HG02852 (cell line): Measurements from ENCODE around the gene STK32A.

Experiments used
- ATAC-seq: cut with Tn5 transposase; IDR thresholded peaks from one replicate; pipeline ENCODE4 v1.9.1; 2021; ENCODE audit warnings: mild to moderate bottlenecking, moderate library complexity; ENCODE audit not compliant: unreplicated experiment

Gene STK32A

DNA sequence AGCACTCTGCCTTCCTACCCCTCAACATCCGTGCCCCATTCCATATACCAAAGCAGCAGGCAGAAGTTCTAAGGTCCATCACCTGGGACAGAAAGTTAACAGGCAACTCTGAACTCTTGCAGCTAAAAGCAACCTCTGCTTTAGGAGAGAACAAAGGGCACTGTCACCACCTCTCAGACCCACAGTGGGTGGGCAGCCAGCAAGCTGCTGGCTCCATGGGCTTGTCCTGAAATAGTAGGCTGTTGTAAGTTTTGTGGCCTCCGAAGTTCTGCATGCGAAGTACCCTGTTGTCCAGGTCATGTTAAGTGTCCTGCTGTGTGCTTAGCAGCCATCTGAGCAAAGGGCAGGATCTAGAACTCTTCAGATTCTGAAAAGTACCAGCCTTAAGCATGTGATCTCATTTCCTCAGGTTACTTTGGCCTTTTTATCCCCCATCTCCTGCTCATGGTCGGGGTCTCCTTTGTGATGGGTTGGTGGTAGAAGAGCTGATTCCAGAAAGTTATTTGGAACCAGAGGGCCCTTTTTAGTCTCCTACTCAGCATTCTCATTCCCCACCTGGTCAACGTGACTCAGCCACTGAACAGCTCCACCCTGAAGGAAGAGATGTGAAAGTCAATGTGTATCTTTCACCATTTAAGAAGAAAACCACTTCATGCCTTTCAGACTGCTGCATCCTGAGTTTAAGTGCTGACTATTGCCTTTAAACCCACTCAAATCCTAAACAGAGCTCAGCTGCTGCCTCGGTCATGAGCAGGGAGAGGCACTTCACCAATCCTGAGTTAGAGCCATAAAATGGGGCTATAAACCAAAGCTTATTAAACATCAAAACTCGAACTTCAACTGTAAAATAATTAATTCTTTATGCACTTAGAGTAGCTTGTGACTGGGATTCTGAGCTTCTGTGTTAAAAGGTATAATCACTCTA, 153.6 kb downstream of the STK32A start:
- ATAC-seq = no peak

DNA sequence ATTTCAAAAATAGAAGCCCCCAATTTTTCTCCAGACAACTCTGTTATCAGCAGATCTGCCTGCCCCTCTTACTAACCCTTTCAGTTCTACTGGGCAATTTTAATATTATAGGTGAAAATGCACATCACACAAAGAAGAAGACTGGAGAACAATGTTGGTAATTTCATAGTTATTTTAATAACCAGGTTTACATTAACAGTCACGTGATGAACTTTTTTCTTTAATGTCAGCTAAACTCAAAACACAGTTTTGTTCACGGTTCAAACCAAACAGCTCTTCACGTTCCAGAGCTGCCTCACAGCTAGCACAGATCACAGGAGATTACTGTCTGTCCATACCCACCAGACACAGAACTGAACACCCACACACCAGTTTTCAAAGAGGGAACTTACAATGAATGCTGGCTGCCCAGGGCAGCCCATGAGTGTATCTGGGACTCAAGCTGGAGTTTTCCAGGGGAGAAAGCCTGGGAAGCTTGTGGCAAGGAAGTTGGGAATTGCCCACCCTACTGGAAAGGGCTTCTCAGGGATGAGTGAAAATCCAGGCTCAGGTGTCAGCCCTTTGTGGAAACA, 155.9 kb downstream of the STK32A start:
- no peak for ATAC-seq

DNA sequence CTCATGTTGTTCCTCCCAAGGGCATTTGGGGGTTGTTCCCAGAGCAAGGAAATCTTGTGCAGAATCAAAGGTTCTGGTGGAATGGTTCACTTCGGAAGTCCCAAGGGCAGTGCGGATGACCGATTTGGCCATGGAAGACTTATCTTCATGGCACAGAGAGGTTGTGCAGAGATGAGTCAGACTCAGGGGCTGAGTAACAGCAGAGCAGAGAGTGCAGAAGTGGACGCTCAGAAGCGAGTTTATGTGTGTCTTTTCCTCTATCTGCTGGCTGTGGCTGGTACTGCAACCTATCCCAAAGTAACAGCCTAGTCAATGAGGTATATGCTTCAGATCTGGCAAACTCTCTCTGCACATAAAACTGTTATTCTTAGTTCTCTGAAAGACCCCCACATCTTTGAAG, 157.0 kb downstream of the STK32A start:
- peak; percentile 89 for ATAC-seq

DNA sequence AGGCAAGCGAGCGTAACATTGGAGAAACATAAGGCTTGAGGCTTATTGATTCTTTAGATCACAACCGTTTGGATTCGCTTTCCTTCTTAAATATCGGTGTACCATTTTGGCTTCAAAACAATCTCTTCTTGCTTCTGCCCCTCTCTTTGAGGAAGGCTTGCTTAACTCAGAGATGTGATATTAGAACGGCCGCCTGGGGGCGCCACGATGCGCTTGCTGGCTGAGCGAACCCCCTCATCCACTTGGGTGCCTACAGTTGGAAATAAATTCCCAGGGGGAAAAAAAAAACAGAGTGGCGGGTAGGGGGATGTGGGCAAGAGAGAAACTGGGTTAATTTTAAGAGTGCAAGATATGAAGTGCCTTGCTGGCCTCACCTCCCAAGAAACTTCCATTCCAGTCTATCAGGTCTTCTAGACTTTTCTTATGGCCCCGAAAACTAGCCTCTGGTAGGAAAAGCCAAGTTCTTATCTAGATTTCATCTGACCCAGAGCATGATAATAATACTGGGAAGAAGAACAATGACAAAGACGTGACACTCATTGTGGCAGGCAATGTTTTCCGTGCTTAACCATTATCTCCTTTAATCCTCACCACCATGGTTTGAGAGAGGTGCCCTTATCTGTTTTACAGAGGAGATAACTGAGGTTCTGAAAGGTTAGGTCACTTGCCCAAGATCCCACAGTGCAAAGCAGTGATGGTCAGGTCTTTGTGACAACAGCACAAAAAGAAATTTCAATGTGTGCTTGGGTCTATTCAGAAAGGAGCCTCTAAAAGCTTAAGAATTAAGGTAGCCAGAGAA, 159.2 kb downstream of the STK32A start:
- ATAC-seq = no peak

DNA sequence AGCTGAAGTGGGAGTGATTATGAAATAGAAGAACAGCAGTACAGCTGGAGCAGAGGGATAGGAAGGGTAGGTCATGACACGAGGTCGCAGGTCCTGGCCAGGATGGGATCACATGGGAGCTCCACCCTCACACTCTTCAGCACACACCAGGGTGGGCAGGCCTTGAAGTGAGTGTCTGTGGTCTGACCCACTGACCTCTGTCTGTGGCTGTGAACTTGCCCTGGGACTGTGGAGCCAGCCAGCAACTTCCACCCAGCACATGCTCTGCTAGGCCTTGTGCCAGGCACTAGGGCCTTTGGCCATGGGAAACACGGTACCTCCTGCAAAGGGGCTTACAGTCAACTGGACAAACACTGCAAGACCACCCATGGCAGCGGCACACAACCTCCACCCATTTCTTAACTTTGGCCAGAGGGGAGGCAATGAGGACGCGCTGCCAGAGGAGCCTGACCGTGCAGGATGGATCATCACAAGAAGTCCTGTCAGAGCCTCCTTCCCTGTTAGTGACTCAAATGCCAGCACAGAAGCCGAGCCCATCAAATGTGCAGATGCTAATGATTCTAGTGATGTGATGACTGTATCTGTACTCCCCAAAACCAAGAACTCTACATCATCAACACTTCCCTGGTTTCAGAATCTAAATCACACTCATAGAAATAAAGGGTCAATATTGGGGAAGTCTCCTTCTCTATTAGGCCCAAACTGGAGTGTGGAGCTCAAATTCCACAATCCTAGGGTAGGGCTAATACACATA, 161.4 kb downstream of the STK32A start:
- ATAC-seq = no peak

DNA sequence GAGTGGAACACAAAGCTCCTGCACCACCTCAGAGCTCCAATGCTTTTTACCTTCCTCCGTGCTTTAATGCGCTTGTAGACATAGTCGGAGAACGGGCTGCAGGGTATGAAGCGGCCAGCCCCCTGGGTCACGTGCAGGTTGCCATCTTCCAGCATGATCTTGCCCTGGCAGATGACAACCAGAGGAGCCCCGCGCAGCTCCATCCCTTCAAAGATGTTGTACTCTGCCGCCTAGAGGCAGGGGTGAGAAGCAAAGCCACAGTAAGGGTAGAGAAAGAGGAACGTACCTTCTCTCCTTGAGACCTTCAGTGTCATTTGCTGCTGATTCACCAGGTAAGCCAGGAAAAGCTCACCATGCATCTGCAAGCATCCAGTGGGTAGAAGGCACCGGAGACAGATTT, 162.8 kb downstream of the STK32A start:
- ATAC-seq = no peak

DNA sequence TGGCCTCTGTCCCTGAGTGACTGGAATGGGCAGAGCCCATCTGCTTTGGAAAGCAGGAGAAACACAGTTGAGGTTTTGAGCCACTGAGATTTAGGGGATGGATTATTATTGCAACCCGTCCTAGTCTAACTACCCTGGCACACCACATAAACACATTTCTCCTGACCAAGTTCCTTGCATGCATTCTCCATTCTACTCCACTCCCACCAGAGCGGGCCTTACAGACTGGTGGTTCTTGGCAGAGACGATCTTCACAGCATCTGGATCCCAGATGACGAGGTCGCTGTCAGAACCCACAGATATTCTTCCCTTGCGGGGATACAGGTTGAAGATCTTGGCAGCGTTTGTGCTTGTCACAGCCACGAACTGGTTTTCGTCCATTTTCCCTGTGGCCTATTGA, 164.0 kb downstream of the STK32A start:
- ATAC-seq = no peak

DNA sequence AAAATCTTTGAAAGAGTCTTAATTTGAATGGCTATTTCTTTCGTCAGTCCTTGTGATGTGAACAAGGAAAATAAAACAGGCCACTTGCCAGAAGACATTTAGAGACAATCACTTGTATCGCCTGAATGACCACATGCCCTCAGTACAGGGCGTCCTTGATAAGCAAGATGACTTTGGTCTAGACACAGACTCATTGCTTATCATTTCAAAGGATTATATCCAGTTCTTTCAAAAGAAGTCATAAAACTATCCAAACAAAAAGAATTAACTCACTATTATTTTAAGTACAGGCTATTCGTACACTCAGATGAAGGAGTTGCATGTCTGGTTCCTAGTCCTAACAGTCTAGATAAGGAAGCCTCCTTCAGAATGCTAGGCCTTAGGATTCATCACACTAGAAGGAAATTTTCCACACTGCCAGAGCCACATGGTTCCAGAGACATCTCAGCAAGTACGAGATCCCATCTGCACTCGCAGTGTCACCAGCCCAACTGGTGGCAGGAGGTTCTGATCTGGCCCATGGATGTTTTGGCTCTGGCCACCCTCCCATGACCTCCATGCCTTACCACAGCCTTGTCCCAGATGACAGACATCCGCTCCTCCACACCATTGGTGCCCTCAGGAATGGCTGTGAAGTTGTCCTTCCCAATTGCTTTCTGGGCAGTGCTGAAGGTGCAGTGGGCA, 165.4 kb downstream of the STK32A start:
- ATAC-seq = no peak

DNA sequence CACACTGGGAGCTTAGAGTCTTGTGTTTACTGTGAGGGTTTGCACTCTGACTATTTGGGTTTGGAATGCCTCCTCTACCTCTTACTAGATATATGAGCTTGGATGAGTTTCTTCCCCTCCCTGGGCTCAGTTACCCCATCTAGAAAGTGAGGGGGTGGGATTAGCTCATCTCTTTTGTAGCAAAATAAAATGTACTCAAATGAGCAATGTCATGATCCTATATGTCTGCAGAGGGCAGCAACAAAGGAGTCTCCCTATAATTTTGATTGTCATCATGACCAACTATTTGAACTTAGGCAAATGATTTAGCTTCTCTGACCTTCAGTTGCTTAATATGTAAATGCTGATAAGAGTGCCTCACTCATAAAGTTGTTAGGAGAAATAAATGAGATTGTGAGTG, 166.1 kb downstream of the STK32A start:
- no peak for ATAC-seq

DNA sequence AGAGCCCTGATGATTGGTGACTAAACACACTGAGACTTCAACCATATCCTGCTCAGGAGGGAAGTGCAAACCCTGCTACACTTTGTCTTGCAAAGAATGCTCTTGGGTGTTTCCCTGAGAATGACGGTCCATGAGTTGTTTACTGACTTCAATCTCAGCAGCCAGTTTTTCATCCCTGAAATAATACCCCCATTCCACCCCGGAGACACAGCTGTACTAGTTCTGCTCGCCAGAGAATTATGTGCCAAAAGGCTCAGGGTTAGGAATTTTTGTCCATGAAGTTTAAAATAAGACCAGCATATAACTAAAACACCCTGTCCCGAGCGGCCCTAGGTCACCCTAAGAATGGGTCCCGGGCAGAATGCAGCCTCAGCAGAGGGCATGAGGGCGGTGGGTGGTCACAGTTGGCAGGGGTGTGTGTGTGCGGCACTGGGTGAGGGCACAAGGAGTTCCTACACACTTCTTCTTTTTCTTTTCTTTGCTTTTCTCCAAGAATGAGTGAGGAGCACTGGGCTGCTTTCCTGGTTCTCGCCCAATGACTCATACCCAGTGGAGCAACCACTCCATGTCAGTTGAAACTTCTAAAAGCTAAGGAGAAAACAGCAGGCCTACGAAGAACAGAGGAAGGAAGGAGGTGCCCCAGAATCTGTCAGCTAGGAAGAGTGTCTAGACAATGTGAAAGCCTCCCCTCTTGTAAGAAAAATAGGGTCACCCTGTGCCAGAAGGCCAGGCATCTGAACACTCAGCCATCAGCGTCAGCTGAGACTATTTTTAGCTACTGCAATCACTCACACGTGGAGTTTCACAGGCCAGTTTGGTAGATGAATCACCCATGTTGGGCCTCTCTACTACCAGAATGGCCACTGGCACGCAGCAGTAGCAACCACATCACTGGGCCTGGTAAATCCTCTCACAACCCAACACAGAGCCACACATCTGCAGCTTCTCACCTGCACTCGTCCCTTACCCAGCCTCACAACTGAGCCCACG, 169.1 kb downstream of the STK32A start:
- peak; percentile 87 for ATAC-seq

DNA sequence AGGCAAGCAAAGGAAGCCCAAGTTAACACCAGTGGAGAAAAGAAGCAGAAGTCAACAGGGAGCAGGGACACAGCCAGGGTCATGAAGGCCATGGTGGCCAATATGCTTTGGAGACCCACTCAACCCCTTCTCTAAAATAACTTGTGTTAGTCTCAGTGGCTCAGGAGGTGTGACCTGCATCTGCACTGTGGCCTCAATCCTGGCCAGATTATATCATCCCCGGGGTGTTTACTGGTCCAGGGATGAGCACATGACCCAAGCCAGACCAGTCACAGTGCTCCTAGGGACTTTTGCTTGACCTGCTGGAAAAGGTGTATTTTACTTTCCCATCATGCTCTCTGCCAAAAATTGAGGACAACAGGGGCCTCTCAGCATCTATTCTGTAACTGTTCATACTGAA, 169.9 kb downstream of the STK32A start:
- peak; percentile 19 for ATAC-seq

DNA sequence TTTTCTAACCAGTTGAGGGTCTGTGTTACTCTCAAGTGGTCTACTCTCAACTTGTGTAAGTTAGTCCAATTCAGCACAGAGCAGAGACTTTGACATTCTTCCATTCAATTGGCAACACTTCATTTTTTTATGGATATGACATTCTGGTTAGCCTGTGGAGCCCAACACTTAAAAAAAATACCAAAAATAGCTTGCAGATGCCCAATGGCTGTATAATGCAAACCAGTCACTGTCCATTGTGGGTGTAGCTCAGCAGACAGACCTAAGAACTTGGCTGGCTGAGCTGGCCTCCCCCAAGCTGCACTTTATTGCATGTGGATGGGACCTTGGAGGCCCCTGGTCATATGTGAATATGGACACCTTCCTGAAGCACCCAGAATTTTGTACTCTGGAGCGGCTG, 171.8 kb downstream of the STK32A start:
- ATAC-seq = no peak

DNA sequence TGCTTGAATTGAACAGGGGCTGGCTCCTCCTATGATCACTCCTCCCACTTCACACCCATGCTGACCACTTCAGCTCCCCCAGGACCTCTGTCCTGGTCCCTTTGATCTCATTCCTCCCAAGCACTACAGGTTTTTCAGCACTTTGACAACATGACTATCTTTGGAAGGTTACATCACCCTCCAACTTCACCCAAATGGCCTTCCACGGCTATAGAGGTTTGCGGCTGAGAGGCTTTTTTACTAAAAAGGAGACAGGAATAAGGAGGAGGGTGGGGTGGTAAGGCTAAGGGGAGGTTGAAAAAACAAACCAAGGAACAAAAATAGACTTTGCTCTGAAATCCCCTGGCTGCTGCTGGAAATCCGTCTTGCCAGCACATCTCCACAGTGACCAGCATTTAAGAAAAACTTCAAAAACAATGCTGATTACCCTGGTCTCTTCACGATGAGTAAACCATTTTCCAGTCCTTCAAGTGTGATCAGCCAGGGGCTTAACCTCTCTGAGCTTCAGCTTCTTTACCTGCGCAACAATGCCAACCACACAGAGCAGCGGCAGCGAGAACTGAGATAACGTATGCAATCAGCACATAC, 172.4 kb downstream of the STK32A start:
- no peak for ATAC-seq

DNA sequence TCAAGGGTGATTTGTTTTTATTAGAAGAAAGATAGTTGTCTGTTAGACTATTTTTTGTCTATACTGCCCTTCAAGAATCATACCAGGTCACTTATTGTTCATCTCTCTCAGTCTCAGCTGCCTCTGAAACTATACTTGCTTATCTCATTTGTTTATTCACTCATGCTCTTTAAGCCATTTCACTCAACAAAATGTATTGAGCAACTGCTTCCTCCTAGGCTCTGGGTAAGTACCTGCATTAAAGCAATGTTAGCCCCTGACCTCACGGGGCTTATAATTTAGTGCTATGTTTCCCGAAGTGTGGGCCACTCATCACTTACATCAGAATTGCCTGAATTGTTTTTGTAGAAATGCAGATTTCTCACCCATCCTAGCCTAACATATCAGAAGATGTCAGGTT, 174.2 kb downstream of the STK32A start:
- ATAC-seq = no peak

DNA sequence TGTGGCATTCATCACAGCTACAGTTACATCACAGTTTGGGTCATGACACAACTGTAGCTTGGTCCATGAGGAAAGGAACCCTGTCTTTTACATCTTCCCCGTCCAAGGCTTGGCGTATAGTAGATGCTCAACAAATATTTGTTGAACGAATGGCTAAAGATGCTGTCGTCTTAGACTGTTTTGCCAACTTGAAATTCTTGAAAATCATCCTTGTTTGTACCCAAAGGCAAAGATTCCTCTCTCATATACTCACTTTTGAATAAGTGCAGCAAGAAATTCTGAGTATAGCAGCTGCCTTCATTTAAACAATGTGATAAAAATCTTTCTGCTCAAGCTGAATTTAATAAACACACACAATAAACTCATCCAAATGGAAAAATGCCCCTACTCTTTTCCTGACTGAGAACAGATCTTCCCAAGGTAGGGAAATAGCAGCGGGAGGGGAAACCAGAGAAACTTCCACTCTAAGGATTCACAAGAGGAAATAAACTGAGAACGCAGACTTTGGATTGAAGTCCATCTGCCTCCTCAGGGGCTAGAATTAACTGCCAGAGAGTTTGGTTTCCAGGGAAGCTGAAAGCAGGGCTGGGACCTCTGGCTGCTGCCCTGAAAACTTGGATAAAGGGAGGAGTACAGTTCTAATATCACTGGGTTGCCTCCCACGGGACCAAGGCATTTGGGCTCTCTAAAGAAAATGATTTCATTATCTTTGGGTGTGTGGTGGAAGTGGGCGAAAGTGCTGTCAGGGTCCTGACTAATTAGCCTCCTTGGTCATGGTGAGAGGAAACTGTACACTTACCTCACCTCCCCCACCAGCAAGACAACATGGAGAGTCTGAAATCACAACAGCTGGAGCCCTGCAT, 175.9 kb downstream of the STK32A start:
- ATAC-seq = no peak

DNA sequence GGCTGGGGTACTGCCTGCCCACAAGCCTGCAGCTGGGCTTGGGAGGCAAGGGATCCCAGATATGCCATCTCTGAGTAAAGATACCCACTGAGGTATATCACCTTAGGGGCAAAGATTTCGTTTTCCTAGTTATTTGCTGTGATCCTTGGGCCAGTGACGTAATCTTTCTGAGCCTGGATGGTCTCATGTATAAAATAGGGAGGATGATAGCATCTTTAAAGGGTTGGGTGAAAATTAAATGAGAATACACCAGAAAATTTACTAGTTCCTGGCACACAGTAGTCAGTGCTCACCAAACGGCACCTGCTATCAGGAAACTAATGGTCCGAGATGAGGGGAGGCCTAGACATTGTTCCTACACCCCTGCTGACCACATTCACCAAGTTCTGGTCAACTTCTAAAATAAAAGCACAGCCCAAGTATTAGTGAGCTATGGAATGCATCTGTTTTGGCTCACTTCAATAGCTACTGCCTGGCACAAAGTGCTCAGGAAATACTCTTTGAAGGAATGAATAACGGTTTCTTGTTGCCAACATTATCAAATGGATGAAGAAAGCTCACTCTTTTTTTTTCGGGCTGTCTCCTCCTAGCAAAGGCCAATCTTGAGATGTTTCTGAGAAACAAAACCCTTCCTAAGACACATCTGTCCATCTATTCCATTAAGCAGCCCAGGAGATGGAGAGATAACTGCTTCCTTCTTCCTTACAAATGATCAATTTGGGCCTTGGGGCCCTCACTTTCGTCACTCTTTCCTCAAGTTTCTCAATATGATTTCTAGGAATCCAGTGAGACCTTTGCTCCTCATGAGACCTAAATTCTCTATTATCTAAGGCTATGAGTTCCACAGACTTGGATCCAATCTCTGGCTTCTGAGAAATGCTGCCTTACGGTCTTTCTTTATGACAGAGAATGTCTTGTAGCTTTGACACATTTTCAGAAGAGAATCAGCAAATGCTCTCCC, 176.8 kb downstream of the STK32A start:
- ATAC-seq = no peak

DNA sequence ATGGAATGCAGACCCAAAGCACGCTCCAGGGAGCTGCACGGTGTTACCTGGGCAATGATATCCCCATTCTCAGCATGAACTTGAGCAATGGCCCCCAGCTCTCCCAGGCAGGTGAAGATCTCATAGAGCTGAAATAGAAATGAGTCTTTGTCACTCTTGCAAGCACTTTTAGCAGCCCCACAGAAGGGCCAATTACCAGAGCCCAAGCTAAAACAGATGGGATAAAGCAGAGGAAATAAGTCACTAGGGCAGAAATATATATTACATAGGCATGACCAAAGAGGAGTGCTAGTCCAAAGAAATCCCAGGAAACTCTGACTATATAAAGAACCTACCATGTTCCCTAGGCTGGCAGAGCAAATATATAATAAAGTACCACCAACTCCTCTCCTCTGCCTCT, 177.7 kb downstream of the STK32A start:
- ATAC-seq = no peak
